ENCODE measurements around the gene UBA1. TPM values are rescaled to one million over a fixed set of nuclear protein-coding genes. Genes with fewer than 3 reads are reported as not detected.

Gene UBA1
- total and polyA plus RNA-seq, 10 of the 15 experiments (the other 5 are each of a cell fraction or from before 2014, with no cell fraction given) = 60.4 to 314 (median 216) TPM

- H4K20me1 ChIP-seq (ENCODE audit: control insufficient read depth, insufficient read depth) = no peaks in the 10 kb centered on the region
- SMC1A ChIA-PET (ENCODE audit: uncharacterized antibody, unreplicated experiment) = no interaction called here
- FAIRE-seq (no peak), DNase-seq (ENCODE audit: low read depth, low spot score) (no peak), ATAC-seq (no peak)
- peaks cover 0 to 8% of the 10 kb centered on the region in 2 experiments; a peak in 2 of 4 replicates for H3K36me3 ChIP-seq (ENCODE audit: control insufficient read depth in 2 of 2, insufficient read depth in 2 of 2, low read length in 1 of 2)
- no TSS peak for BruUV-seq (replicated peaks)
- in situ Hi-C loops (cut with MboI) = no loop called here
- no peaks in the 10 kb centered on the region for H3K79me2 ChIP-seq (ENCODE audit: control insufficient read depth, insufficient read depth, low read length)
- H3K9me3 ChIP-seq (replicated peaks; ENCODE audit: control insufficient read depth, insufficient read depth, low read length) = no peaks in the 10 kb centered on the region
- intact Hi-C loops (cut with micrococcal nuclease; ENCODE audit: unreplicated experiment) = no loop called here
- no peaks in the 10 kb centered on the region for H3K27me3 ChIP-seq (replicated peaks in 1 of 2; ENCODE audit: control insufficient read depth in 2 of 2, insufficient read depth in 2 of 2, low read length in 1 of 2)
- H3K4me3 ChIP-seq = no peak overlapping the region
- CTCF ChIA-PET = no interaction called here
- RAD21 ChIA-PET (ENCODE audit: unreplicated experiment) = no interaction called here
- H3K27ac ChIP-seq (ENCODE audit: control insufficient read depth, insufficient read depth) = no peak overlapping the region
- no peak overlapping the region for H3K9ac ChIP-seq (ENCODE audit: control insufficient read depth, insufficient read depth, low read length)
- 79% methylated on average over 32 of the region's 34 CpGs for WGBS (ENCODE audit: insufficient coverage, insufficient replicate concordance, low lambda C conversion rate, missing lambda C conversion rate)
- POLR2A ChIA-PET = no interaction called here
- H3K4me2 ChIP-seq (ENCODE audit: control insufficient read depth, insufficient read depth) = no peak overlapping the region
- H3K4me1 ChIP-seq (ENCODE audit: control insufficient read depth, insufficient read depth, low read length) = no peaks in the 10 kb centered on the region
- H2AFZ ChIP-seq (ENCODE audit: control insufficient read depth, low read depth, low read length) = no peak overlapping the region
- TF ChIP-seq CTCF (IDR thresholded peaks at IDR 0.05 in 2 of 3, conservative IDR thresholded peaks at IDR 0.05 in 1 of 3; ENCODE audit: control insufficient read depth in 2 of 3, extremely low read depth in 1 of 3, insufficient read depth in 1 of 3, low read depth in 3 of 3, low read length in 3 of 3) = no peak
- TF ChIP-seq SMAD5 (IDR thresholded peaks at IDR 0.05; ENCODE audit: low read depth) = no peak
- TF ChIP-seq STAT1 (conservative IDR thresholded peaks at IDR 0.05) = no peak
- no peak for TF ChIP-seq CBFB (IDR thresholded peaks at IDR 0.05; ENCODE audit: low read depth)
- TF ChIP-seq JUNB (IDR thresholded peaks at IDR 0.05) = no peak
- TF ChIP-seq ATF3 (IDR thresholded peaks at IDR 0.05; ENCODE audit: borderline replicate concordance, extremely low read depth, low read depth, low read length) = no peak
- no peak for TF ChIP-seq IRF3 (IDR thresholded peaks at IDR 0.05)
- no peak for TF ChIP-seq NR2F1 (conservative IDR thresholded peaks at IDR 0.05)
- no peak for TF ChIP-seq MXI1 (IDR thresholded peaks at IDR 0.05; ENCODE audit: low read depth, low read length)
- TF ChIP-seq NFIC (IDR thresholded peaks at IDR 0.05; ENCODE audit: low read depth, low read length) = no peak
- no peak for TF ChIP-seq CREM (IDR thresholded peaks at IDR 0.05; ENCODE audit: low read depth)
- no peak for TF ChIP-seq MLLT1 (IDR thresholded peaks at IDR 0.05)
- TF ChIP-seq SKIL (IDR thresholded peaks at IDR 0.05; ENCODE audit: low read depth, poor library complexity, severe bottlenecking) = no peak
- TF ChIP-seq CHD1 (IDR thresholded peaks at IDR 0.05; ENCODE audit: low read depth, low read length) = no peak
These were observed 22.6 kb upstream of the UBA1 start for GRCh38 chrX:47170861-47171692.

All from GM12878 (cell line).